ENCODE results near the gene GLB1L3. TPM values are rescaled to one million over a fixed set of nuclear protein-coding genes. Genes with fewer than 3 reads are reported as not detected.
"Not testable (repeated sequence)": the region's sequence is repeated elsewhere in the genome, so short reads cannot be mapped to it uniquely, and the experiment has no call there.

GLB1L3 gene
- polyA plus RNA-seq, 3 donors from 2014 or later: not detected

- Mint-ChIP-seq H3K4me3 (no peak overlapping the region), H3K27me3 (ENCODE audit: low read depth in 3 of 3) (peaks cover 3 to 4% (median 3%) of the 10 kb centered on the region in 3 donors), H3K9me3 (no peaks in the 10 kb centered on the region), H3K27ac (no peak overlapping the region), H3K4me1 (no peaks in the 10 kb centered on the region), H3K36me3 (no peaks in the 10 kb centered on the region)
- DNase-seq: no peak
Measured at GRCh38 chr11:134338654-134339053, 62.5 kb downstream of the GLB1L3 start.

DNA sequence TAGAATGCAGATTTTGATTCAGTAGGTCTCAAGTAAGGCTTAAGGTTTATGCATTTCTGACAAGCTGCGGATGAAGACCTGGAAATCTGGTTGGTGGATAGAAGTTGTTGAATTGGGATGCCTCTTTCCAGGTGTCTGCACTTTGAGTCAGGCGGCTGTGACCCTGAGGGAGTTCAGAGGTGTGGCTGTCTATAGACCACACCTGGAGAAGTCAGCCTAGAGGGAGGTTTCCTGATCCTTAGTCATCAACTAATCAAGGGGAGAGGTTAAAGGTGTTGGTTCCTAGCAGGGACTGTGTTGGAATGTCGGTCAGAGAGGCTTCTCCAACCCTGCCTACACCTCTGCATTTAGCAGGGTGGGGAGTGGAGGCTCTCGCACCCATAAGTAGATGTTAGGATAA lies 63.6 kb downstream of the GLB1L3 start:
- Mint-ChIP-seq H3K27ac (peak overlapping the region in 1 of 6 donors; percentile 35), H3K4me3 (no peak overlapping the region), H3K36me3 (no peaks in the 10 kb centered on the region), H3K9me3 (no peaks in the 10 kb centered on the region), H3K4me1 (no peaks in the 10 kb centered on the region), H3K27me3 (ENCODE audit: low read depth in 3 of 3) (peaks cover 3% of the 10 kb centered on the region in 3 donors)
- no peak for DNase-seq

DNA sequence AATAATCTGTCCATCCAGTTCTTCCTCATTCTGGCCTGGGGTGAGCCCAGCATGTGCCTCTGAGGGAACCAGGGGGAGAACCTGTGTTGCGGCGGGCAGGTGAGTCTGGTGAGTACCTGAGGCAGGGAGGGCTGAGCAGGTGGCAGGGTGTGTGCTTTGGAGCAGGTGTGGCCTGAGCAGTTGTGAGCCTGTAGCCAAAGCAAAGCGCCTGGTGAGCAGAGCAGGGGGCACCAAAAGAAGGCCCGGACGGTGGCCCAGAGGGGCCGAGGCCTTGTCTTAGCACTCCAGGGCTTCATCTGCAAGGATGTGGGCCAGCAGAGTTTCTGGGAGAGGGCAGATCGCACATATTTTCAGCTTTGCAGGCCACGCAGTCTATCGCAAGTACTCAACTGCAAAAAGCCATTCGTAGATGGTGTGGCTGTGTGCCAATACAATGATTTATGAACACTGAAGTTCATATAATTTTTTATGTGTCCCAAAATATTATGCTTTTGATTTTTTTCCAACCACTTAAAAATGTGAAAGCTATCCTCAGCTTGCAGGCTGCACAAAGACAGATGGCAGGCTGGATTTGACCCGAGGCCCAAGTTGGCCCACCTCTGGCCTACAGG lies 64.3 kb downstream of the GLB1L3 start:
- Mint-ChIP-seq H3K36me3 (no peaks in the 10 kb centered on the region), H3K27ac (peak overlapping the region in 1 of 6 donors; percentile 35), H3K4me3 (no peak overlapping the region), H3K27me3 (ENCODE audit: low read depth in 3 of 3) (peaks cover 3 to 4% (median 3%) of the 10 kb centered on the region in 3 donors), H3K9me3 (no peaks in the 10 kb centered on the region), H3K4me1 (no peaks in the 10 kb centered on the region)
- DNase-seq: no peak

GRCh38 chr11:134341805-134342571 lies 65.8 kb downstream of the GLB1L3 start:
- H3K9me3 Mint-ChIP-seq: no peaks in the 10 kb centered on the region
- H3K36me3 Mint-ChIP-seq: no peaks in the 10 kb centered on the region
- DNase-seq: no peak
- peaks cover 0 to 6% (median 3%) of the 10 kb centered on the region in 3 donors for H3K27me3 Mint-ChIP-seq (ENCODE audit: low read depth in 3 of 3)
- H3K4me1 Mint-ChIP-seq: peaks cover 5 to 11% of the 10 kb centered on the region in 2 donors
- no peak overlapping the region for H3K27ac Mint-ChIP-seq
- no peak overlapping the region for H3K4me3 Mint-ChIP-seq

DNA sequence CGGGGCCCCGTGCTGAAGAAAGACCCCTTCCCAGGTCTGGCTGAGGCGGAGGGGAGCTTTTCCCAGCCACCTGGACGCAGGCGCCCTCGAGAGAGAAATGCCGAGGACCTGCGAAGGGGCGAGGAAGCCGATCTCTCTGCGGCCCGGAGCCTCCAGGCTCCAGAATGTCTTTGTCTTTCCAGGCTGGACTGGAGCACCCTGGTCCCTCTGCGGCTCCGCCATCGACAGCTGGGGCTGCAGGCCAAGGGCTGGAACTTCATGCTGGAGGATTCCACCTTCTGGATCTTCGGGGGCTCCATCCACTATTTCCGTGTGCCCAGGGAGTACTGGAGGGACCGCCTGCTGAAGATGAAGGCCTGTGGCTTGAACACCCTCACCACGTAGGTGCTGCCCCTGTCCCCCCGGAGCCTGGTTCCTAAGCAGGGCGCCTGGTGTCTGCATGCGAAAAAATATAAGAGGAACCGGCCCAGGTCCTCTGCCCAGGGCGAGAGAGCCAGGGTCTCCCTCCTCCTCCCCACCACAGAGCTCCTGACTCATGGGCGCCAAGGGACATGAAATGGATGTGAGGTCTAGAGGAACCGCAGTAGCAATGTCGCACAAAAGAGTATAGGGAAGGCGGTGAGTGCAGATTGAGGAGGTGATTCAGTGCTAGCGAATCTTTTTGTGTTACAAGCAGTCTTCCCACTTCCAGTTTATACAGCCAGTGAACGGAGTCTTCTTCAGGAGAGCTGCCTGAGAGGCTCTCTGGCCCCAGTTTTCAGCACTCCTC lies 66.6 kb downstream of the GLB1L3 start:
- Mint-ChIP-seq H3K27ac (peak overlapping the region in 1 of 6 donors; percentile 19), H3K4me3 (no peak overlapping the region), H3K9me3 (no peaks in the 10 kb centered on the region), H3K4me1 (peaks cover 11 to 19% of the 10 kb centered on the region in 2 donors), H3K27me3 (ENCODE audit: low read depth in 3 of 3) (peaks cover 3 to 6% (median 4%) of the 10 kb centered on the region in 3 donors), H3K36me3 (no peaks in the 10 kb centered on the region)
- DNase-seq: no peak

DNA sequence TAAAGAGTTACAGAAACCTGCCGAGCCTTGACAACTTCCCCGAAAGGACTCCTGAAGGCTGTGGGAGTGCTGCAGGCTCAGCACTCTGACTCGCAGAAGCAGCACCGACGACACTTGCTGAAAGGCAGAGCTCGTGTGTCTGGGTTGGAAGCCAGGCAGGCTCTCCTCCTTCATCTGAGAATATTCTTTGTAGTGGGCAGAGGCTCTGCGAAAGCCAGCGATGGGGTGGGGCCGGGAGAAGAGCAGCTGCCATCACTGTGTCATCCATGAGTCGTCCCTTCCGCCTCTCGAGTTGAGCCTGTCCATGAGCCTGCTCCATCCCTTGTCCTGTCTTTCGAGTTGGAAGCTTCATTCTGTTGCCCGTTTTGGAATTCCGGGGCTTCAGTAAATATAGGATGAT lies 67.5 kb downstream of the GLB1L3 start:
- Mint-ChIP-seq H3K9me3 (no peaks in the 10 kb centered on the region), H3K27ac (peak overlapping the region in 1 of 6 donors; percentile 60), H3K4me3 (no peak overlapping the region), H3K36me3 (no peaks in the 10 kb centered on the region), H3K4me1 (peaks cover 15 to 27% of the 10 kb centered on the region in 2 donors), H3K27me3 (ENCODE audit: low read depth in 3 of 3) (peaks cover 0 to 6% (median 4%) of the 10 kb centered on the region in 3 donors)
- no peak for DNase-seq

GRCh38 chr11:134344497-134345236 lies 68.5 kb downstream of the GLB1L3 start:
- DNase-seq; H3K36me3 Mint-ChIP-seq; H3K9me3 Mint-ChIP-seq; H3K4me3 Mint-ChIP-seq; H3K27ac Mint-ChIP-seq; H3K27me3 Mint-ChIP-seq (ENCODE audit: low read depth in 3 of 3): not testable (repeated sequence)
- peaks cover 25 to 37% of the 10 kb centered on the region in 2 donors for H3K4me1 Mint-ChIP-seq

DNA sequence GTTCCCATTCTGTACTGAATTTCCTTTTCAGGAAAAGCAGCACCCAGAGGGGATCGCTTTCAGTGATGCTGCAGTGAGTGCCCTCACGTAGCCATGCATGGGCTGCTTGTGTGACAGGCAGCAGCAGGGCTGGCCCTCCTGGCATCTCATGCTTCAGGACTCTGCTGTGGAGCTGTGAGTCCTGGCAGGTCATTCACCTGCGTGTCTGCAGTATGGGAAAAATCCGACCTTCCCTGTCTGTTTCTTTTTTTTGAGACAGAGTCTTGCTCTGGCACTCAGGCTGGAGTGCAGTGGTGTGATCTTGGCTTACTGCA lies 69.0 kb downstream of the GLB1L3 start:
- DNase-seq: no peak
- Mint-ChIP-seq H3K27ac (peak overlapping the region in 3 of 6 donors; percentile 31 to 74 (median 69)), H3K4me1 (peaks cover 30 to 42% of the 10 kb centered on the region in 2 donors), H3K4me3 (no peak overlapping the region), H3K36me3 (peaks cover 0 to 4% (median 0%) of the 10 kb centered on the region in 3 donors), H3K9me3 (no peaks in the 10 kb centered on the region), H3K27me3 (ENCODE audit: low read depth in 3 of 3) (peaks cover 5 to 10% (median 6%) of the 10 kb centered on the region in 3 donors)

DNA sequence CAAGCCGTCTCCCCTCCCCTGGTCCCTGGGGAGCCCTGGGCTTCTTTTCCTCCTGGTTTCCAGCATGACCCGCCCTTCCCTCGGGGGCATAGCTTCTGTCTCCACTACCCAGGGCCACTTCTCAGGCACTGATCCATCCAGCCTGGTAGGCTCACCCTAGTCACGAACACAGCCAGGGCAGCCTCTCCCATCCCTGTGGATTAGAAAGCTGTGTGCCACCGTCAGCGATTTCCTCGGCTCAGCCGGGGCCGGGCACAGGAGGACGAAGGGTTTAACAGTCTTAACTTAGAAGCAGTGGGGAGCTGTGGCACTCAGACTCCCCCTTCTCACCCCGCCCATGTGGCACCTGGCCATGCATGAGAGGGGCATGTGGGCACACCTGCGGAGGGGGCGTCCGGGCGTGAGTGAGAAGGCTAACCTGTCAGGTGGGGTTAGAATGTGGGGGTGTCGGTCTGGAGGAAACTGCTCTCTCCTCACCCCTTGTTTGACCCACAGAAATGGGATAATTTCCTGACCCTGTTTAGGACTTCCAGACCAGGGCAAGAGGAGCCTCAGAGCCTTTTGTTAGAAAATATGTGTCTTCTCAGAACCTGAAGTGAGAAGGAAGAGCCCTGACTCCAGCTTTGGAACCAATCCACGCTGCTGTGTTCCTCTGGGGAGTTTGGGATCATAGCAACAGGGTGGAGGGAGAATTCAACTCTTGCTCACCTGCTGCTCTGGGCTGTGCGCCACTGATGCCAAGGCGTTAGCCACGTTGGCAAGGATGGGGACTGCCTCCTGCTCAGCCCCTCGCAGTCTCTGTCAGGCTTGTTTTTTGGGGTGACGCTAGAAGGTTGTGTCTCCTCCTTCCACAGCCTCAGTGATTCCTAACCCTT lies 70.2 kb downstream of the GLB1L3 start:
- peak overlapping the region in 1 of 5 donors; percentile 8 for H3K4me3 Mint-ChIP-seq
- peaks cover 7 to 10% (median 8%) of the 10 kb centered on the region in 3 donors for H3K27me3 Mint-ChIP-seq (ENCODE audit: low read depth in 3 of 3)
- H3K4me1 Mint-ChIP-seq: peaks cover 38 to 52% of the 10 kb centered on the region in 2 donors
- H3K9me3 Mint-ChIP-seq: no peaks in the 10 kb centered on the region
- no peak for DNase-seq
- H3K36me3 Mint-ChIP-seq: peaks cover 0 to 4% (median 0%) of the 10 kb centered on the region in 3 donors
- peak overlapping the region in 4 of 6 donors; percentile 64 to 89 (median 80) for H3K27ac Mint-ChIP-seq

DNA sequence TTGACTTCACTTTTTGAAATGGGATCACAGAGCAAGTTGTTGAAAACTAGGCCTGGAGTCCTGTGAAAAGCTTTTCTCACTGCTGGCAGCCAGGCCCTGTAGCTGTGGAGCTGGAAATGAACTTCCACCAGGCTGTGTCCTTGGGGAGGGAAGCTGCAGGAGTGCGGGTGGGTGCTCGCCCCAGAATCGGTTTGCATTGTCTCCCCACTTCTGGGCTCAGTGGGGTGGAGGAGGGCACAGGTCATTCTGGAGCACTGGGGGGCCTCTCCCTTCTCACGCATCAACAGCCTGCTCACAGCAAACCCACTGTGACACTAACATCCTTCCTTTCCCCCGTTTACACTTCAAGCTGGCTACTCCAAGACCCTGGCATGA lies 70.8 kb downstream of the GLB1L3 start:
- H3K4me3 Mint-ChIP-seq: peak overlapping the region in 4 of 5 donors; percentile 0 to 26 (median 8)
- peaks cover 7 to 10% (median 8%) of the 10 kb centered on the region in 3 donors for H3K27me3 Mint-ChIP-seq (ENCODE audit: low read depth in 3 of 3)
- no peaks in the 10 kb centered on the region for H3K9me3 Mint-ChIP-seq
- peaks cover 0 to 4% (median 0%) of the 10 kb centered on the region in 3 donors for H3K36me3 Mint-ChIP-seq
- no peak for DNase-seq
- peaks cover 38 to 52% of the 10 kb centered on the region in 2 donors for H3K4me1 Mint-ChIP-seq
- H3K27ac Mint-ChIP-seq: peak overlapping the region in 4 of 6 donors; percentile 43 to 89 (median 80)

- no peaks in the 10 kb centered on the region for H3K9me3 Mint-ChIP-seq
- peak overlapping the region in 3 of 5 donors; percentile 0 to 26 (median 9) for H3K4me3 Mint-ChIP-seq
- peak overlapping the region in 4 of 6 donors; percentile 43 to 89 (median 80) for H3K27ac Mint-ChIP-seq
- H3K4me1 Mint-ChIP-seq: peaks cover 38 to 52% of the 10 kb centered on the region in 2 donors
- H3K27me3 Mint-ChIP-seq (ENCODE audit: low read depth in 3 of 3): peaks cover 7 to 10% (median 8%) of the 10 kb centered on the region in 3 donors
- peaks cover 0 to 4% (median 0%) of the 10 kb centered on the region in 3 donors for H3K36me3 Mint-ChIP-seq
- no peak for DNase-seq
Measured at GRCh38 chr11:134347441-134347840, 71.3 kb downstream of the GLB1L3 start.

DNA sequence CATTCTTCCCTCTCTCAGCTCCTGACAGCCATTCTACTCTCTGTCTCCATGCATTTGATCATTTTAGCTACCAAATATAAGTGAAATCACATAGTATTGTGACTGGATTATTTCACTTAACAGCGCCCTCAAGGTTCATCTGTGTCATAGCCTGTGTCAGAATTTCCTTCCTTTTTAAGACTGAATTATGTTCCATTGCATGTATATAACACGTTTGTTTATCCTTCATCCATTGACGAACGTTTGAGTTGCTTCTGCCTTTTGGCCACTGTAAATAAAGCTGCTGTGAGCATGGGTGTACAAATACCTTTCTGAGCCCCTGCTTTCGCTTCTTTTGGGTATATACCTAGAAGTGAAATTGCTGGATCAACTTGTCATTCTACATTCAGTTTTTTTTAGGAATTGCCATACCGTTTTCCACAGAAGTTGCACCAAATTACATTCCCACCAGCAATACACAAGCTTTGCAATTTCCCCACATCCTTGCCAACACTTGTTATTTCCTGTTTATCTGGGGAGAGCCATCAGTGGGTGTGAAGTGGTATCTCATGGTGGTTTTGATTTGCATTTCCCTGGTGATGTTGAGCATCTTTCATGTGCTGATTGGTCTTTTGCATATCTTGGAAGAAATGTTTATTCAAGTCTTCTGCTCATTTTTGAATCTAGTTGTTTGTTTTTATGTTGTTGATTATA lies 73.1 kb downstream of the GLB1L3 start:
- Mint-ChIP-seq H3K36me3 (peaks cover 0 to 4% (median 0%) of the 10 kb centered on the region in 3 donors), H3K27ac (peak overlapping the region; percentile 92 to 98 (median 96)), H3K4me3 (peak overlapping the region; percentile 60 to 77 (median 71)), H3K4me1 (peaks cover 38 to 52% of the 10 kb centered on the region in 2 donors), H3K9me3 (peaks cover 0 to 2% (median 0%) of the 10 kb centered on the region in 6 donors), H3K27me3 (ENCODE audit: low read depth in 3 of 3) (peaks cover 7 to 10% (median 8%) of the 10 kb centered on the region in 3 donors)
- peak; percentile 71 to 84 (median 80) for DNase-seq

Measured in immature natural killer cell (primary cell).